HG03108 (cell line): ENCODE results near the gene CAB39L.
"Not testable (repeated sequence)": the region's sequence is repeated elsewhere in the genome, so short reads cannot be mapped to it uniquely, and the experiment has no call there.

ENCODE experiments used
- ATAC-seq: cut with Tn5 transposase; IDR thresholded peaks from one replicate; pipeline ENCODE4 v1.9.1; 2021; ENCODE audit warnings: moderate library complexity; ENCODE audit not compliant: unreplicated experiment

The CAB39L gene

GRCh38 chr13:49348751-49349150 is 95.1 kb downstream of the CAB39L start:
- ATAC-seq, result no peak

GRCh38 chr13:49347650-49348385 is 96.0 kb downstream of the CAB39L start:
- no peak for ATAC-seq

GRCh38 chr13:49346460-49346859 is 97.4 kb downstream of the CAB39L start:
- no peak for ATAC-seq

- no peak for ATAC-seq
Observed at GRCh38 chr13:49343731-49344130, 100.1 kb downstream of the CAB39L start.

GRCh38 chr13:49343255-49343654 is 100.6 kb downstream of the CAB39L start:
- no peak for ATAC-seq

- ATAC-seq, result no peak
Observed at GRCh38 chr13:49342454-49342853, 101.4 kb downstream of the CAB39L start.

GRCh38 chr13:49341941-49342340 is 101.9 kb downstream of the CAB39L start:
- no peak for ATAC-seq

GRCh38 chr13:49341517-49341916 is 102.3 kb downstream of the CAB39L start:
- ATAC-seq, result no peak

GRCh38 chr13:49340161-49340560 is 103.7 kb downstream of the CAB39L start:
- no peak for ATAC-seq

- ATAC-seq, result no peak
Observed at GRCh38 chr13:49336655-49337054, 107.2 kb downstream of the CAB39L start.

GRCh38 chr13:49330546-49330864 is 113.4 kb downstream of the CAB39L start:
- ATAC-seq, result no peak

GRCh38 chr13:49329831-49330545 is 113.9 kb downstream of the CAB39L start:
- ATAC-seq, result no peak

- not testable (repeated sequence) for ATAC-seq
Observed at GRCh38 chr13:49327145-49327544, 116.7 kb downstream of the CAB39L start.

GRCh38 chr13:49326222-49326917 is 117.5 kb downstream of the CAB39L start:
- ATAC-seq, result no peak

GRCh38 chr13:49323344-49323743 is 120.5 kb downstream of the CAB39L start:
- no peak for ATAC-seq

GRCh38 chr13:49322702-49323101 is 121.2 kb downstream of the CAB39L start:
- no peak for ATAC-seq

- ATAC-seq, result no peak
Observed at GRCh38 chr13:49320975-49321374, 122.9 kb downstream of the CAB39L start.

- no peak for ATAC-seq
Observed at GRCh38 chr13:49319951-49320350, 123.9 kb downstream of the CAB39L start.

- no peak for ATAC-seq
Observed at GRCh38 chr13:49319551-49319950, 124.3 kb downstream of the CAB39L start.

GRCh38 chr13:49315756-49316482 is 127.9 kb downstream of the CAB39L start:
- ATAC-seq, result no peak

- no peak for ATAC-seq
Observed at GRCh38 chr13:49315036-49315565, 128.8 kb downstream of the CAB39L start.
